Mammary epithelial cell (primary cell): ENCODE measurements around the gene SLCO2A1.

Experiments
- EZH2 ChIP-seq: IDR thresholded peaks from 2 replicates; pipeline ENCODE4 v1.6.1; 2012; ENCODE audit warnings: low read length, inconsistent platforms, borderline replicate concordance
- TF ChIP-seq, protein P1 (sequence below), 2 donors: IDR thresholded peaks in 1 of 2; conservative IDR thresholded peaks in 1 of 2; 2 replicates each; pipeline ENCODE4 v1.5.1; 2011 to 2012; ENCODE audit warnings: inconsistent platforms in 2 of 2, low read length in 2 of 2, mild to moderate bottlenecking in 2 of 2, control low read depth in 1 of 2, low read depth in 1 of 2; ENCODE audit not compliant: insufficient read depth in 1 of 2; ENCODE audit errors: extremely low read depth in 1 of 2

DNA sequence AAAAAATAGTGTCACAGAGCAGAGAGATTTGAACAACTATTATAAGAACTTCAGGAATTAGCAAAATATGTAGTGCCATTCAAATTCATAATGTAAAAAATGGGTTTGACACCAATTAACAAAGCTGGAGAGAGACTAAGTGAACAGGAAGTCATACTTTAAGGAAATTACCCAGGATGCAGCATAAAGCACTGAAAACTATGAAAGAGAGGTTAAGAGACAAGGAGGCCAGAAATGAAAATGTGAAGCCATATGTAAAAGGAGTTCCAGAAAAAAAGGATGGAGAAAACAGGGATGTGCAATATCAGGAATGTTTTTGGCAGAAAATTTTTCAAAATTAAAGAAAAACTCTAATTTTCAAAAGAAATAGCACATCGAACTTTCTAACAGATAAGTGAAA, 57.6 kb downstream of the SLCO2A1 start:
- TF ChIP-seq EZH2 = no peak
- TF ChIP-seq, protein P1, sequence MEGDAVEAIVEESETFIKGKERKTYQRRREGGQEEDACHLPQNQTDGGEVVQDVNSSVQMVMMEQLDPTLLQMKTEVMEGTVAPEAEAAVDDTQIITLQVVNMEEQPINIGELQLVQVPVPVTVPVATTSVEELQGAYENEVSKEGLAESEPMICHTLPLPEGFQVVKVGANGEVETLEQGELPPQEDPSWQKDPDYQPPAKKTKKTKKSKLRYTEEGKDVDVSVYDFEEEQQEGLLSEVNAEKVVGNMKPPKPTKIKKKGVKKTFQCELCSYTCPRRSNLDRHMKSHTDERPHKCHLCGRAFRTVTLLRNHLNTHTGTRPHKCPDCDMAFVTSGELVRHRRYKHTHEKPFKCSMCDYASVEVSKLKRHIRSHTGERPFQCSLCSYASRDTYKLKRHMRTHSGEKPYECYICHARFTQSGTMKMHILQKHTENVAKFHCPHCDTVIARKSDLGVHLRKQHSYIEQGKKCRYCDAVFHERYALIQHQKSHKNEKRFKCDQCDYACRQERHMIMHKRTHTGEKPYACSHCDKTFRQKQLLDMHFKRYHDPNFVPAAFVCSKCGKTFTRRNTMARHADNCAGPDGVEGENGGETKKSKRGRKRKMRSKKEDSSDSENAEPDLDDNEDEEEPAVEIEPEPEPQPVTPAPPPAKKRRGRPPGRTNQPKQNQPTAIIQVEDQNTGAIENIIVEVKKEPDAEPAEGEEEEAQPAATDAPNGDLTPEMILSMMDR (conservative IDR thresholded peaks at IDR 0.05 in 1 of 2, IDR thresholded peaks at IDR 0.05 in 1 of 2; ENCODE audit: extremely low read depth in 1 of 2, insufficient read depth in 1 of 2, low read depth in 1 of 2, low read length in 2 of 2) = no peak
